ENCODE data around the gene SAMD1.

- no peak for TF ChIP-seq CTCF (IDR thresholded peaks at IDR 0.05)
- no peak for TF ChIP-seq POLR2A (IDR thresholded peaks at IDR 0.05)
Observed at GRCh38 chr19:14127929-14128509, 37.5 kb upstream of the SAMD1 start.
